ENCODE data around the gene CPVL.
A peak's percentile ranks its signal among the peaks of the same experiment; 100 is the strongest.

Gene CPVL

DNA sequence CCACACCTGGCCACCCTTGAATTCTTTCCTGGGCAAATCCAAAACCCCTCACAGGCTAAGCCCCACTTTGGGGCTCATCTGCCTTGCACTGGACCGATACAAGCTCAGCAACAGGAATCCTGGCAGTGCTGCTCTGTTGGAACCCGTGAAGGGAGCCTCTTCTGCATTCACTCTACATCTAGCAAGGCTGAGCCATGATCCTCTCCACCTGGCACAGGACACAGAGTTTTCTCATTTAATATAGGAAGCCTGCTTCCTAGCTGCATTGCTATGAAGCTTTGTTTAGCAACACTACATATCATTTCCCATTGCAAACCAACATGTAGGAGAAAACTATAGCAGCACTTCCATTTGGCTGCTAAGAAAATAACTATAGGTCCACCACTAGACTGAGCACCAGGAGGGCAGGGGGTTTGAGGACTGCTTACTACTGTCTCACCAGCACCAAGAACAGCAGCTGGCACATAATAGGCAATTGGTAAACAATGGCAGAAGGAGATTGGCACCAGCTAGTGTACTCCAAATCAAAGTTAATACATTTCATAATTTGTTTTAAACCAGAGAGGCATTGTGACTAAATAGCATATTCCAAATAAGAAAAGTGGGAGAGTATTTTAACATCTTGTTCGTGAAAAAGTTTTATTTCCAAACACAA is 56.1 kb downstream of the CPVL start:
- peak; percentile 88 for DNase-seq

DNA sequence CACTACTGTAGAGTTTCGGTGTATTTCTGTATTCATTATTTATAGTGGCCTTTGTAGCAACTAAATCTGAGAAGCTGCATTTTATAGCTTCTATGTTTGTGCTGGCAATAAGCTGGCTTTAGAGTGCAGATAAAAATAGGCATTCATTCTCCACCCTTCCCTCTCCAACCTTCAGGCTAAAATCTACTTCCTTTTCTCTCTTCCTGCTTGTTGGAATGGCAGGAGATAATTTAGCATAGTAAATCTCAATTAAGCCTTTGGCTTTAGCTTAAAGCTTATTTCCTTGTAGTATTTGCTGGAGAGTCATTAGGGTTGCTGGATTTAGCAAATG is 58.5 kb downstream of the CPVL start:
- peak; percentile 51 for DNase-seq

DNA sequence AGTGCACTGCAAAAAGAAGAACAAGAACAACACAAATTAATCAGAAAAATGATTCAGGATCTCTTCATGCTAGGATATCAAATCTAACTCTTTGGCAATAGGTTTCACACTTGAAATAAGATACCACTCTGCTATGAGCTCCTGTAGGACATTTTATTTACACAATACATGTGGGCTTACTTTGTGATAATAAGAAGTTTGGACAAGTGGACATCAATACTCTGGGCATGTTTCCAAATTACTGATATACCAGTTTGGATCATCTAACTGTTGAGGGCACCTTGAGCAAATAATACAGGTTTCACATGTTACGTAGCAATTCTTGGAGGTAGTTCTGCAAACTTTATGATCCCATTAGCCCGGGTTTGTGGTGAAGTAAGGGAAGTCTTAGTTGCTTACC is 59.8 kb downstream of the CPVL start:
- DNase-seq: peak; percentile 89

DNA sequence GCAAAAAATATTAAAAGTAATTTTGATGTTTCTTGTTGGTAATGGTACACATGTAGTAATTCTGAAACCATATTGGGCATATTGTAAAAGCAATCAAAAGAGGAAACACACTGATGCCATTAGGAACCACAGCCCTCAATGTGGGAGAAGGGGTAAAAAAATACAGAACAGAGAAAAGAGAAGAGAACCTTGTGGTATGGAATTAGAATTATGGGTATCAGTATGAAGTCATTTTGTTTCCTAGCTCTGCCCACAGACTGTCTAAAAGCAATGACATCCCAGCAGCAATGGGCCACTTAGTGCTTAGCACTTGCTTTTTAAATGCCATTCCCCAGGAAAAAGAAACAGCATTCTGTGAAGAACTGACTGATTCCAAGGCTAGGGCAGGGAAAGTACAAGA is 61.5 kb downstream of the CPVL start:
- no peak for DNase-seq

DNA sequence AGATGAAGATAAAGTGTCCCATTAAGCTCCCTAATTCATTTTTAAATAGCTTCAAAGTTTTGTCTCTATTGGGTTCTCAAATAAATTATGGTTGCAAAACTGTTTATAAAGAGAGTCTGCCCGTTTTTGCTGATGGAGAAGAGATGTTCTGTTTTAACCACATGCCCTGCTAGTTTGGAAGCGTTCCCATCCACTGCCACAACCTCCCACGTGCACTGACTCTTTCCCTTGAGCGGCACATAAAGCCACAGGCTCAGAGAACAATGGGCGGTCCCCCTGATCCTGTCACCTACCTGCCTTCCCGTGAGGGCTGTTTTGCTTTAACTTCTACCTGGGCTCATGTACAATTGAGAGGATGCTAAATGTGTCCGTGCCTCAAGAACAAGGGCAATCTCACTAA is 65.5 kb downstream of the CPVL start:
- DNase-seq: peak; percentile 70

DNA sequence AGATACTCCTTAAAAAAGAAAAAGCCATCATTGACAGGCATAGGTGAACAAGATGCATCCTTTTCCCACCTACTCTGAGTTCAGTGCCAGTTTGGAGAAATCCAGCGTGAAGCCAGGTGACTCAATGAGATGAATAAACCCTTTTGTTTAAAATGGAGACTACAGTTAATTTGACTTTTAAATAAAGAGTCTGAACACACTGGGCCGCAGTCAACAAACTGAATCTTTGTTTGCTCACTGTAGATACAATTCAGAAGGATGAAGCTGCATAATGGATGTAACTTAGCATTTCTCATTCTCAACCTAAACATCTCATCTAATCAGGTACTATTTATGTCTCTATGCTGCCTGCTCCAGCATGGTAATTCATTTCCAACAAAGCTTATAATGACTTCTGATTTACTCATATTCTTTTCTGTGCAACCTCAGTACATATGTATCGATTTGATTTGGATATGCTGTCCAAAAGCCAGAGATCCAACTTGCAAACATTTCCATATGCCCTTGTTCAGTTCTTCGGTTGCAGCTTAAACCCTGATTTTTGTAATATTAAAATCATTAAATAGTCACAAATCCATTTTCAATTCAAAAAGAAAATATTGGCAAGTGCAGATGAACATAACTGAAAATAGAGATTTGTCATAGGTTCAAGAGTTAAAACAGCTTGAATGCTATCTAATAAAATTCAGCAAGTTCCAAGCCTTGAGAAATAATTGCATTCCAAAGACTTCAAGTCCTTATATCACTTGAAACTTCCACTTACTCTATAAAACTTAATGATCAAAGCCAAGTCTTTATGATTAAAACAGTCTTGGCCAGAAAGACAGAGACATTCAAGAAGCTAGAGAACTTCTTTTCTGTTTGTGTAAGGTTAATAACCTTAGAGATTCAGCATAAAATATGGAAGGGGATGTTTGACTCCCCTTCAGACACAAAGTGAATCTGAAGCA is 67.8 kb downstream of the CPVL start:
- DNase-seq: peak; percentile 55

DNA sequence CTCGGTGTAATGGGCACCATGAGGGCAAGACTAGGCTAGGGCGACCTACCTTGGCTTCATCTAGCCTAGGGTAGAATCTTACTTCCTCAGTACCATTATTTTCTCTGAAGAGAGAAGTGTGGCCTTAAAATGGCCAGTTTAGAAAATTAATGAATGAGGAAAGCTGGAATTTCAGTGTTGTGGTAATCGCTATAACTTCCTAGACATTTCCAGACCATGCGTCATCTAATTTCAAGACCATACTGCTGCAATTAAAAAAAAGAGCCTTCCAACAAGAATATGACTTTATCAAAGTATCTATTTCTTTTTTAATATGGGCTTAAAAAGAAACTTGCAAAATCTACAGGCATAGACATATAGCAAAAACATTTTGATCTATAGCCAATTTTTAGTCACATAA is 68.5 kb downstream of the CPVL start:
- DNase-seq: no peak

DNA sequence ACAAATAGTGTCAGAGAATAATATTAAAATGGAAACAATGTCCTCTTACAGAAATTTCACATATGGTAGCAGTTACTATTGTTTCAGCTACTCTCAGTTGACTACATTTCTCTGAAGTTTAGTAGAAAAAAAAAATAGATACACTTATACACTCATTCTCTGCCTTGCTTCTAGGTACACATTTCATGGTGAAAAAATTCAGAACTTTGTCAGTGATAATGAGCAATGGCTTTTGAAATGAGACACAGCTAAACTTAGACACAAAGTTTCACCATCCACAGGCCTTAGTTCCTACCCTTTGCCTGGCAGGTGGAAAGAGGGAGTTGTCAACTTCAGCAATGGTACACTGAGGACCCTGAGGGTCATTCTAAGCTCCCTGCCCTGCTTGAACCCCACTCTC is 69.2 kb downstream of the CPVL start:
- no peak for DNase-seq

DNA sequence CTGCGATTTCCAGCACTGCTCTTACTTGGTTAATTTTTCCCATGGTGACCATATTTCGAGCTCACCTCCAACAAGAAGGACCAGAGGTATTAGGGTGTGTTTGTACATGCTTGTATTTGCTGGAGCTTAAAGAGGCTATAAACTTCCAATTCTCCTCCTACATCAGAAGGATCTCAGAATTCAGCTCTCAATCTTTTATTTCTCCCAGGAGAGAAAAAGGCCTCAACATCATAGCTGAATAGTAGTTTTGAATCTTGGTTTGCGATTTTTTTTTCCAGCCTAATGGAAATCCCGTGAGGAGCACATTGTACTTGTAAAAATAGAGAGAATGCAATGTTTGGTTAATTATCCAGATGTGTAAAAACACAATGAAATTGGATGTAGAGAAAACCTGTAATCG is 69.7 kb downstream of the CPVL start:
- DNase-seq: no peak

DNA sequence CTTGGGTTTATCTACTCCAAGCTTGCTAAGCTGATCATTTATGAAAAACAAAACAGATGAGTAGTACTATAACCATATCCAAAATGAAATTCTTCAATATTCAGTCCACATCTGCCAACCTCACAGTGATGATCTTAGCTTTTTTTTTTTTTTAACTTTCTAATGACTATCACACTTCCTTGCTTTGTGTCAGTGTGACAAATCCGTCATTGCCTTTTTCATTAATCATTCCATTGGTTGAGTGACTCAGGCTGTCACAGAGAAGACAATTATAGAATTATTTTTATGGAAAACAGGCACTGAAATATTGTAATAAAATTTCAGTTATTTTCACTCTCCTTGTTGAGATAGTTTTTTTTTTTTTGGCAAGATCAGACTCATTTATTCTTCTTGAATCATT is 70.7 kb downstream of the CPVL start:
- no peak for DNase-seq

DNA sequence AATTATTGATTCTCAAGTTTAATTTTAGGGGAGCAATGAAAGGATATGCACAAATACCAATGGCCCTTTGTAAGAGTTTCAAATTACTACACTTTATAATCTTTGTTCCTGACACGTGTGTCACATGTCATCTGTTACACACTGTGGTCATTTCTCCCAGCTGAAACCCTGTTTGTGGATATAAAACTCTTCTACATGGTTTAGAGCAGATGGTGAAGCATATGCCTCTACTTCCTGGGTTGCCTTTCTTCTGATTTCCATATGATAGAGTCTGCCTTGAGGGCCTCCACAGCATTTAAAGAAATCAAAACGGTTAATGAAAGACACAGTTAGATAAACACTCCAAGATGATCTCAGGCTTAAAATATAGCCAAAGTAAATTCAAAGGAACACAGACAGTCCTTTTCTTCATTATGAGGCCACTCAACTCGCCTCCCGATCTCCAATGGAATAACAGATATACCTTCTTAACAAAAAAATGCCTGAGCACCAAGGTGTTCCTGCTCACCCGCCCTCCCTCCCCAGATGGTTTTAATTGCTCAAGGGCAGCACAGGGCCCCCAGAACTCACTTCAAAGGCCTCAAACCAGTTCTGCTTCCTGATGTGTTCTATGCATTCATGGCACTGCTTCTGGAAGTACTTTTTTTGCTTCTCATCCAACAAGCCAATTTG is 75.0 kb downstream of the CPVL start:
- DNase-seq: peak; percentile 90

DNA sequence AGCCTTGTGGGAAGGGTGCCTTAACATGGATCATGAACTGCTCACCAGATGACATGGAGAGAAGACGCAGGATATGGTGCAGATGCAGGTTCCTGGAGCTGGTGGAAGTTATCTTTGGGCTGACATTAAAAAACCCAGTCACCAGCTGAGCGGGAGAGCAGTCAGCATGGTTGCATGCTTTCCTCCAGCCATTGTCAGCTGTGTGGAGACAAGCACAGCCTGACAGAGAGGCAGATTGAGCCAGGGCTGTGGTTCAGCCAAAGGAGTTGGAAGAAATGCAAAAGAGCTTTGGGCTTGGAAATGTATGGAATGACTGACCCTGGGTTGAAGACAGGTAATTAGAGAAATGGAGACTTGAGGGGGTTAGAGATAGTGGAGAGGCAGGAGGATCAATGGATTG is 79.7 kb downstream of the CPVL start:
- DNase-seq: no peak

DNA sequence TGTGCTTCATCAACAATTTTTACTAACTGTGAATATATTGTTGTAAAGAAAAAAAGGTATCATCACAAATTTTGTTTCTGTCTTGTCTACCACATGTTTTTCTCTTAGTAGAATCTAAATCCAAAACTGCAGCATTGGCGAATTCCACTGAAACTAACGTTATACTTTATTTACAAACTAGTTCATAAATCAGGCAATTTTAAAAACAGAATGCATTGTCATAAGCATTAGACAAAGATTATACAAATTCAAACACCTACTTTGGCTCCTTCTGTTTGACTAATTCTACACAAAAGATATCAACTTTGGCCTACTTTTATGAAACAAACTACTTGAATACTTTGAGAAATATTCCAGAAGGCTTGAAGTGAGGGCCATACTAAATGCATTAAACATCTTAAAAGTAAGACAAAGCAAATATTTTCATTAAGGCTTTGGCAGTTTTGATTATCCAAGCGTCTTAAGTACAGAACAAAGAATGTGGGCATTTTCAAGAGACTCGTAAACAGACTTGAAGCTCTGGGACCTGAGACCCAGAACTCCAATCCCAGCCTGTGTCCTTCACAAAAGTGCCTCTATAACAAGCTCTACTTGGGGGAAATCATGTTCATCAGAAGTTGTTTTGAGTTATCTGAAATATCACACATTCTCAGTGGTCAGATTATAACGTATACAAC is 81.0 kb downstream of the CPVL start:
- no peak for DNase-seq

DNA sequence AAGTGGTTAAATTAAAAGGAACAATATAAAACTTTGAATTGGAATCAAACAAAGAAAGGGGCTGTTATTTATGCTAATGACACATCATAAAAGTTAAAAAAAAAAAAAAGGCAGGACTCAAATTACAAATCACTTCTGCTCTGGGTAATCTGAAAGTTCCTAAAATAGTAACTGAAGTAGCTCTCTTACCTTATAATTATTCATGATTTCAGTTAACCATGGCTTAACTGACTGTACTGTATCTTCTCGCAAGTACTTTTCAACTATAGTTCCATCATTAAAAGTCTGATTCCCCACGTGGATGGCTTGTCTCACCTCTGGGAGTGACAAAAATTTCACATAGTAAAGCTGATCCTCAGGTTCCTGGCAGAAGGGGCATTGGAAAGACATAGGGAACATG is 82.5 kb downstream of the CPVL start:
- peak; percentile 28 for DNase-seq

DNA sequence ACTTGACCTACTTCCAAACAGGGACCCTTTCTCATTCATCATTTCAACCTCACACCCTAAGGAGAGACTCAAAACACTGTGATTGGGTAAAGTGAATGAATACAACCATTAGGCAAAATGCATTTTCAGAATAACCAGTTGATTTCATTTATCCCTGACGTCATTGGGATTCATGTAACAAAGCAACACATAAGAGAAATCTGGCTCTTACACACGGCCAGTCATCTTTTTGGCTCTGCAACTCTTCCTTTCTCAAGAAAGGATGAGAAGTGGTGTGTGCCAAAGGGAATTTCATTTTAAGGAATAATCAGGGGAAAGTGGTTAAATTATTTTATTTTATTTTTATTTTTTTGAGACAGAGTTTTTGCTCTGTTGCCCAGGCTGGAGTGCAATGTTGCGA is 83.1 kb downstream of the CPVL start:
- no peak for DNase-seq

DNA sequence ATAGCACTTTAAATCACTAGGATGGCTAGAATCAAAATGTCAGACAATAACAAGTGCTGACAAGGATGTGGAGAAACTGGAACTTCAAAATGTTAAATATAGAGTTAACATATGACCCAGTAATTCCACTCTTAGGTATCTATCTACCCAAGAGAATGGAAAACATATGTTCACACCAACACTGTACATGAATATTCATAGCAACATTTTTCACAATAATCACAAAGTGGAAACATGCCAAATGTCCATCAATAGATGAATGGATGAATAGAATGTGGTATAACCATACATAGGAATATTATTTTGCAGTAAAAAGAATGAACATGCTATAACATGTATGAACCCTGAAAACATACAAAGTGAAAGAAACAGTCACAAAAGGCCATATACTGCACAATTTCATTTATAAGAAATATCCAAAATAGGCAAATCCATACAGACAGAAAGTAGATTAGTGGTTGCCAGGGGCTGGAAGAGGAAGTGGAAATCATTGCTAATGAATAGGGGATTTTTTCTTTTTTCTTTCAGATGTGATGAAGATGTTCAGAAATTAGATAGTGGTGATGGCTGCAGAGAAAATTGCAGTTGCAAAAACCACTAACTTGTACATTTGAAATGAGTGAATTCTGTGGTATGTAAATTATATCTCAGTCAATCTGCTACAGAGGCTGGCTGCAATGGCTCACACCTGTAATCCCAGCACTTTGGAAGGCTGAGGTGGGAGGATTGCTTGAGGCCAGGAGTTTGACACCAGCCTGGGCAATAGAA is 93.0 kb downstream of the CPVL start:
- DNase-seq: no peak

DNA sequence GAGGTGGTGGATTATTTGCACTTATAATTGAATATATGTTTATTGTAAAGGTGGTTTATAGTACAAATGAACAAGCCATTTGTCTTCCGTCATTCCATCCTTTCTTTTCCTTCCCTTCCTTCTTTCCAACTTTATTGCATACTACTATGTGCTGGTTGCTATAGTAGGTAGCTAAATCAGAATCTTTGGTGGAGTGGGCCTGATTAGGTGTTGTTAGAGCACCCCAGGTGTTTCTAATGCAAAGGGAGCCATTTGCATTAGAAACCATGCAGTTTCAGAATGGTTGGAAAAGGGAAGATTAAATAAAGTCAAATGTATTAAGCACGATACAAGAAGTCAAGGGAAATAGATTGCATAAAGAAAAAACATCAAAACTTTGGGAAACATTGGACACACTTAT is 99.4 kb downstream of the CPVL start:
- DNase-seq: no peak

DNA sequence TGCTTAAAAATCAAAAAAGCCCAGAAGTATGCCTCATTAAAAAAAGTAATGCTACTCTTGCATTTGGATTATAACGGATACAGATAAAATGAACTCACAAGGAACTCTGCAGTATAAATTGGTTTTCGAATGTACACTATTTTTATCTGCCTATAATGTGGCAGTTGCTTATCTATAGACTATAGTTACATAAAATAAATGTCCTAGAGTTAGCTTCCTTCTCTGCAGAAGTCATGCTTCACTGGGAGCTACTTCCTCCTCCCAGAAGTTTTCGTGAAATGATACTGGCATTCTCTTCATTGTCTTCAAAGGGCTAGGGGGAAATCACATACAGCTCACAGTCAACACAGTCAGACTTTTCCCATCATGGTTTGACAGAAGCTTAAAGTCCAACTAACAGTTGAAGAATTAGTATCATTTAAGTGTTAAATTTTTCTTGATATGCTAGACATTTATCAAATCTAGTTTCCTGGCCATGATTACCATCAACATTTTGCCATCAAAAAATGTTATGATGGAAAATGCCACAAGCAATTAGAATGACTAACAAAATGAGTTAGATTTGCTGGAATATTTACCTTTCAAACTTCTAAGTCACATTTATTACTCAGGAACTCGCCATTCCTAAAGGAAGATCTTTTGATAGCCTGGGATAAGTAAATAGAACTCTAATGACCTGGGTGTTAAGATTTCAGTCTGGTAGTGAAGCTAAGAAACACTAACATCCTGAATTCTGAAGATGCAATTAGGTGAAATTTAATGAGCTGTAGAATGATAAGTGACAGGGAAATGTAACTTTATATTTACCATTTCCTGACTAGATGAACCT is 100.9 kb downstream of the CPVL start:
- peak; percentile 43 for DNase-seq

DNA sequence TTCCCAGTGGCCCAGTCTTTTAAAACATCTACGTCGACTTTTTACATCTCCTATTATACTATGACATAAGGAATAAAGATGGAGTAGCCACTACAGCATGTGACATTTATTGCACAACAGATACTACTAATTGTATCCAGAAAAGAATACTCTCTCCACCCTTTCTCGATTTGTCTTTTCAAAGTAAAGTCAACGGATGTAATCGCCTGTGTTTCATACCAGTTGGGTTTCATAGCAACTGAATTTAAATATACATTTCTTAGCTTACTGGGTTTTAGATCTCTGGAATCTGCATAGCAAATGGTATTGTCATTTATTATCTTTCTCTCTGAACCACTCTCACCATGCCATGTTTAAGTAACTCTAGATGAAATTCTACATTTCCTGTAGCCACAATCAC is 101.8 kb downstream of the CPVL start:
- DNase-seq: no peak

DNA sequence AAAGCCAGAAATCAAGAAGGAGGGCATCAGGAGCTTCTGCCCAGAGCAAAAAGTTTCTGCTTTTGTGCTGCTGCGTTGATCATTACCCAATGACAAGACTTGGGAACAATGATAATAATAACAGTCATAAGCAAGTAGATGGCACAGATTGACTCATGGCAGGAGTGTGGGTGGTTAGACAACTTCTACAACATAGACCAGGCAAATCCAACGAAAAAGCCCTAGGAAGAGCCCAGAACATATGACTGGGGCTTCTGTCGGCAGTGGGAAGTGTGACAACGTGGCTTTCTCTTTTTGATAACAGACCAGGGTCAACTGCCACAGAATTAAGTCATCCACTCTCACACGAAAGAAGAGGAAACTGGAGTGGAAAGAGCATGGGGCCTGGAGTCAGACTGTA is 102.8 kb downstream of the CPVL start:
- DNase-seq: no peak

DNA sequence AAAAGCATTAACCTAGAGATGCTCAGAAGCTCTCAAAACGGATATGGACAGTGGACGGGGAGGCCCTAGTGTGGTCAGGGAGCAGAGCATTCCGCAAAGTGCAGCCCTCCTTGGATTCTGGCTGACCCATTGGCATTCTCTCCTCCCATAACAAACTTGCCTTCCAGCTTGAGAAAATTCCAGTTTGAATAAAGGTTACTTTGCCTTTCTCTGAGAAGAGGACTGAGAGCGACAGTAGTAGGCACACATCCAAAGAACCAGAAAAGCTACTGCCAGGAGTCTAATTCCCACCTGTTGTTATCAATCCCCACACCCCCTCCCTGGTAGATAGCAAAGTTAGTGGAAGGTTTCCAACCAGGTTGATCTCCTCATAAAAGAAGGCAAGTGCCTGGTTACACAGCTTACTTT is 103.5 kb downstream of the CPVL start:
- DNase-seq: no peak

DNA sequence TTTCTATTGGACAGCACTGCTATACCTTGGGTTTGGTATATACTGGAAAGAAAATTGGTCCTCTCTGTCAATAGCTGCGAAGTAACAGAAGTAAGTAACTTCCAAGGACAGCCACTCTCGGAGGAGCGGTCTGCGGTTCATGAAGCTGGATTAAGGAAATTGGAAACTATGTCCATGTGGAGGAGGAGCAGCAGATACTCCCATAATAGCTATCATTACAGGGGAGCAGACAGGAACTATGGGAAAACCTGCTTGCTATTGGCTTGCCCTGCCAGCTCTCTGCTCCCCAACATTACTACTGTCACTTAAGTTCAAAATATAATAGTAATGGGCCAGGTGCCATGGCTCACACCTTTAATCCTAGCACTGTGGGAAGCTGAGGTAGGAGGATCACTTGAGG is 104.3 kb downstream of the CPVL start:
- no peak for DNase-seq
